ENCODE data around the gene HEPACAM2.

Gene HEPACAM2

DNA sequence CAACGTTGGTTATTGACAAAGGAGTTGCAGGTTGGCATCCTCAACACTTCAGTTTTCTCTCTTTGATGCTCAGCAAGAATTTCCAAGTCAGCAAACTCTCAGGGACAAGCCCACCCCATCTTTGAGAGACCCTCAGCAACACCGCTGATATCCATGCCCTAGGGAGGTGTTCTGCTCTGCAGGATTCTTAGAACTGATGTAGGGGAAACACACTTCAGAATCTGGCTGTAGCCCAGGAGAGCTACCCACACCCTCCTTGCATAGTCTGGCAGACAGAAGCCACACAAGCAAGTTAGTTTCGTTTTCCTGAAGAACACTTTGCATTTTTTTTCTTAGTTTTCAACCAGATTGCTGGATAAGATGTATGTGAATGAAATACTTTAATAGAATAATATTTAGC is 78.9 kb downstream of the HEPACAM2 start:
- DNase-seq (ENCODE audit: low read depth in 2 of 2): peak; percentile 2 to 25

DNA sequence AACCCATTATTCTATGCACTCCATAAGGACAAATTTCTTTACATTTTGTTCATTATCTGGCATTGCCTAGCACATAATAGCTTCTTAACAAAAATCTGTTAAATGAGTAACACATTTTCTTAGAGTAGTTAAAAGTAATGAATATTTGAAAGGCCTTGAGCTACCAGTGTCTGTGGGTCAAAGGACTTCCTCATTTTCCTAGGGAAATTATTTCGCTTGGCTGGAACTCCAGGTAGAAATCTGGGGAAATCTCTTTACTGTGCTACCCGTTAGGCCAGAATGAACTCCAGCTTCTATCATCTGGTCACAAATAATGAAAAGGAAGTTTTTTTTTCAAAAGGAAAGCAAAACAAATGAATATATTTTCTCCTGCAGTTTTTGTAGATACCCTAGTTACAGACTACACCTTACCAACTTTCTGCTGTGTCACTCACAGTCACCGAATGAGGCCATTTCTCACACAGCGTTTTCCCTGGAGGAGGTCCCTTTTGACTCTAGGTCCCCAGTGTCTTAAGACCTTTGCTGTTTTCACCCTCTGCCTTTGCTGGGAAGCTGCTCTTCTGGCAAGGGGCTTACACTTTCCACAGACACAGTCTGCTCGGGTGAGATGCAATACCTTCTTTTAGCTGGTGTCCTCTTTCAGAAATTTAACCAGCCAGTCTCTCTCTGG is 79.7 kb downstream of the HEPACAM2 start:
- DNase-seq (ENCODE audit: low read depth in 2 of 2): no peak

GRCh38 chr7:93146036-93146435 is 80.2 kb downstream of the HEPACAM2 start:
- no peak for DNase-seq (ENCODE audit: low read depth in 2 of 2)

DNA sequence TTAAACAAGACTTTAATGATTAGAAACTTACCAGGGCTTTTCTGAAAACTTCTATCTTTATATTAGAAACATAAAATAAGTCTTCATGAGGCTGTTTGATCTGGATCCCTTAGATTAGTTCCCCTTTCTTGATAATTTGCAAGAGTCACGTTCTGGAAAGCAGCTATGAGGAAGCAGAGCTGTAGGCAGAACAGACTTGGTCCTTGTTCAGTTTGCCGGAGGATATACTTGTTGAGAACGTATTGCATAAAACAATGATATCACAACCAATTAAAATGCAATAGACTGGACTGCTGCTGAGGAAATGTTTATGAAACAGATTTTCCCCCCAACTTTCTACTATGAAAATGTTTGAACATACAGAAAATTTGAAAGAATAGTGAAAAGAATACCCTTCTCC is 80.9 kb downstream of the HEPACAM2 start:
- no peak for DNase-seq (ENCODE audit: low read depth in 2 of 2)

GRCh38 chr7:93142127-93142526 is 84.1 kb downstream of the HEPACAM2 start:
- DNase-seq (ENCODE audit: low read depth in 2 of 2): no peak

DNA sequence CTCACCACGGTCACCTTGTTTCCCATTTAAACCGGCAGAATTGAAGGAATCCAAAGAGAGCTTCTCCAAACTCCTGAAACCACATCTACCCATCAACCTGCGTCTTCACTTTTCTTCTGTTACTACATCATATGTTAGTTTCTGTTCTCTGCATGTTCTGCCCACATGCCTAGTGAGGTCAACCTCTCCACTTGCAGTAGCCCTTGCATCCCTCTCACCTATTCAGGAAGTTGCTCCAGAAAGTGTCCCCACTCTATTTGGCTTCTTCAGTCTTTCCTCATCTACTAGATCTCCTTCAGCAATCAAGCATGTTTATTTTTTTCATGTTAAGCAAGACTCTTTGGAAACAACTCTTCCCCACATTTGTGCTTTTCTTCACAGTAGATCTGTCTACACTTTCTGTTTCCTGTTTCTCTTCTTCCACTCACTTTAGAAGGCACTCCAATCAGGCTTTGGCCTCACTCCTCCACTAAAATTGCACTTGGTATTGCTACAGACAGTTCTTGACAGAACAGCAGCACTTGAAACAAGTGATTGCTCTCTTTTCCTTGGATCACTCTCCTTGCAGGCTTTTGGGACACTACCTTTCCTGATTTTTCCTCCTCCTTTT is 85.6 kb downstream of the HEPACAM2 start:
- no peak for DNase-seq (ENCODE audit: low read depth in 2 of 2)

DNA sequence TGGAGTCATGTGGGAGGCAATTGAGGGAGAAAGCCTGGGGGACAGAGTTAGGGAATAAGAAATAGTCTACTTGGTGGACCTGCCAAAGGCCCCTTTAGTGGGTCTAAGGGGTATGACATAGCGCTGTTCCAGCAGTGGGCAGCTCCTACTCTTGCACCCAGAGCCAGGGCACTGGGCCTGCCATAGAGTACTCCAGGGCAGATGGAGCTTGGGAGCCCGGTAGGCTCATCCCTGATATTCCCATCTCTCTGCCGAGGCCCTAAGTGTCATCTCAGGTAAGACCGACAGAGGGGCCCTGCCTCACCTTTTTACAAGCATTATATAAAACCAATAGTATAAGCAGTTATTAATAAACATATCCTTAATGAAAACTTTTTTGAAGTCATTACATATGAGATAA is 87.7 kb downstream of the HEPACAM2 start:
- no peak for DNase-seq (ENCODE audit: low read depth in 2 of 2)

Data from stimulated activated CD8-positive, alpha-beta memory T cell treated with anti-CD3 and anti-CD28 coated beads, Interleukin-15, amount 100 ng/mL, for 48 hours (primary cell).